HG02571 (cell line): ENCODE results near the gene SLC8A3.
"Not testable (repeated sequence)": the region's sequence is repeated elsewhere in the genome, so short reads cannot be mapped to it uniquely, and the experiment has no call there.

Source experiments
- ATAC-seq: cut with Tn5 transposase; IDR thresholded peaks from one replicate; pipeline ENCODE4 v1.9.1; 2021; ENCODE audit warnings: mild to moderate bottlenecking, moderate library complexity; ENCODE audit not compliant: unreplicated experiment

Gene SLC8A3, protein sequence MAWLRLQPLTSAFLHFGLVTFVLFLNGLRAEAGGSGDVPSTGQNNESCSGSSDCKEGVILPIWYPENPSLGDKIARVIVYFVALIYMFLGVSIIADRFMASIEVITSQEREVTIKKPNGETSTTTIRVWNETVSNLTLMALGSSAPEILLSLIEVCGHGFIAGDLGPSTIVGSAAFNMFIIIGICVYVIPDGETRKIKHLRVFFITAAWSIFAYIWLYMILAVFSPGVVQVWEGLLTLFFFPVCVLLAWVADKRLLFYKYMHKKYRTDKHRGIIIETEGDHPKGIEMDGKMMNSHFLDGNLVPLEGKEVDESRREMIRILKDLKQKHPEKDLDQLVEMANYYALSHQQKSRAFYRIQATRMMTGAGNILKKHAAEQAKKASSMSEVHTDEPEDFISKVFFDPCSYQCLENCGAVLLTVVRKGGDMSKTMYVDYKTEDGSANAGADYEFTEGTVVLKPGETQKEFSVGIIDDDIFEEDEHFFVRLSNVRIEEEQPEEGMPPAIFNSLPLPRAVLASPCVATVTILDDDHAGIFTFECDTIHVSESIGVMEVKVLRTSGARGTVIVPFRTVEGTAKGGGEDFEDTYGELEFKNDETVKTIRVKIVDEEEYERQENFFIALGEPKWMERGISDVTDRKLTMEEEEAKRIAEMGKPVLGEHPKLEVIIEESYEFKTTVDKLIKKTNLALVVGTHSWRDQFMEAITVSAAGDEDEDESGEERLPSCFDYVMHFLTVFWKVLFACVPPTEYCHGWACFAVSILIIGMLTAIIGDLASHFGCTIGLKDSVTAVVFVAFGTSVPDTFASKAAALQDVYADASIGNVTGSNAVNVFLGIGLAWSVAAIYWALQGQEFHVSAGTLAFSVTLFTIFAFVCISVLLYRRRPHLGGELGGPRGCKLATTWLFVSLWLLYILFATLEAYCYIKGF

DNA sequence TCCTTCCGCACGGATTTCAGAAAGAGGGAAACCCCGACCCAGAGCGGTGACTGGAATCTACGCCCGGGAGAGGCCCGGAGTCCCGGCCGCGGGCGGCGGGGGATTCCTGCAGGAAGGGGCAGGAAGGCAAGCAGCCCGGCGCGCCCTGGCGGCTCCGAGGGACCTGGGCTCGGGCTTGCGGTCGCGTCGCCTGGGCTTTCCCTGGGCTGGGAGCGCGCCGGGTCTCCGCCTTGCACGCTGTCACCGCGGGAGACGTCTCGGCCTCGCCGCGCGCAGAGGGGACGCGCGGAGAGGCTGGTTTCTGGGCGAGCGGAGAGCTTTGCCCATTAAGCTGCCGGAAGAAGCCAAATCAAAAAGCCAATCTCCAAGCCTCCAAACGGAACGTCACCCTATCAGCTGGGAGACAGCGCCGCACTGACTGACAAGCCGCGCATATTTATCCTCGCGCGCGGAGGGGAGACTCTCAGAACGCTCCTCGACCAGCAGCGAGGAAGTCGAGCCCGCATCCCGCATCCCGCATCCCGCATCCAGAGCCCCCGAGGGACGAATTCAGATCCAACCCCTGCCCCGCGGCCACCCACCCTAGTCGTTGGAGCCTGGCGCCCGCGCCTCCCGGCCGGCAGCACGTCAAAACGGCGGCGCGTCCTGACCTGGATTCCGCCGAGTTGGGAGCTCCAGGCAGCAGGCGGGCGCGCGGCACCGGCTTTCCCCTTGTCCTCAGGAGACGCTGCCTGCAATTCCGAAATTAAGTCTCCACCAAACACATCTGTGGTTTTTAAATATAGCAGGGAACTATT lies at the start of gene SLC8A3:
TSS of gene SLC8A3 (minus strand) at position 293 of the 797 bp plus-strand sequence. CDS start 20,529 bp downstream, outside the sequence.
- ATAC-seq = no peak

DNA sequence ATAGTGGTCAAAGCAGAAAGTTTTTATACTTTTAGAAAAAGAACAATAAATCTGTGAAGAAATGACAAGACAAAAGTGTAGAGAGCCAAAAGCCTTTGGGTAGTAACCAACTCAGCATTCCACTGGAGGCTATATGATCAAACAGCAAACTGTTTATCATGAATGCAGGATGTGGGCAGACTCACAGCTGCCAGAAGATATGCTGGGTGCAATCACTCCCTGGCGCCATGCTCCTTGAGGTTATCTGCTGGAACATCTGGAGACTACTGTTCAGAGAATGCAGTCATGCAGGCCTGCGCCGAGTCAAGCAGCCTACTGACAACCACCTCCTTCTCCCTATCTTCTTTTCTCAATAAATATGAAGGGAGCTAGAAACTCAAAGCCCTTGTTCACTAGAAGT lies 49.0 kb upstream of the SLC8A3 start:
- ATAC-seq = no peak

DNA sequence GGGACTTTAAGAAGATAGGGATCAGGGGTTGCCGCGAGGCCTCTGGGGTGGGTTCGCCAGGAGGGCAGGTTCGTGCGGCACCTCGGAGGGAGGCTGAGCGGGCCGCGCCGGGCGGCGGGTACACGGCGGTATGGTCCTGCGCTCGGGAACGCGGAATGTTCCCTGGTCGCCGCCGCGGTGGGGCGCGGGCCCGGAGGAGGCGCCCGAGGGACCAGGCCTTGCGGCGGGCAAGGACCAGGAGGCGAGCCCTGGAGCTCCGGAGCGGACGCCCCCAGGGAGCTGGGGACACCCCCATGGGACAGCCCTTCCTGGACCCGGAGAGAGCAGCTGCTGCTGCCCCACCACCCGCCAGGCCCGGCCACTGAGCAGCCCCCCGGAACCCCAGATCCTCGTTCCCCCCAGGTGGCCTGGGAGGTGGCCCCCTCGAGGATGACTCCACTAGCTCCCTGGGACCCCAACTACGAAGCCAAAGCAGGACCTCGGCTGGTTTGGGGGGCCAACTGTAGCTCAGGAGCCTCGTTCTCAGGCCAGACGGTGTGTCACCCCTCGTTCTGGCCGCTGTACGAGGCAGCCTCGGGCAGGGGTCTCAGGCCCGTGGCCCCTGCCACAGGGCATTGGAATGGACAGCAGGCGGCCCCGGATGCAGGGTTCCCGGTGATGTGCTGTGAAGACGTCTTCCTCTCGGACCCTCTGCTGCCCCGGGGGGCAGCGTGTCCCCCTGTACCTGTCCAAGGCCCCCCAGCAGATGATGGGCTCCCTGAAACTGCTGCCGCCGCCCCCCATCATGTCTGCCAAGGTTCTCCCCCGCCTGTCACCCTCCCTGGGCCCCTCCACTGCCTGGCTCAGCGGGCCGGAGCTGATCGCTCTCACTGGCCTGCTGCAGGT lies 45.6 kb upstream of the SLC8A3 start:
- no peak for ATAC-seq

DNA sequence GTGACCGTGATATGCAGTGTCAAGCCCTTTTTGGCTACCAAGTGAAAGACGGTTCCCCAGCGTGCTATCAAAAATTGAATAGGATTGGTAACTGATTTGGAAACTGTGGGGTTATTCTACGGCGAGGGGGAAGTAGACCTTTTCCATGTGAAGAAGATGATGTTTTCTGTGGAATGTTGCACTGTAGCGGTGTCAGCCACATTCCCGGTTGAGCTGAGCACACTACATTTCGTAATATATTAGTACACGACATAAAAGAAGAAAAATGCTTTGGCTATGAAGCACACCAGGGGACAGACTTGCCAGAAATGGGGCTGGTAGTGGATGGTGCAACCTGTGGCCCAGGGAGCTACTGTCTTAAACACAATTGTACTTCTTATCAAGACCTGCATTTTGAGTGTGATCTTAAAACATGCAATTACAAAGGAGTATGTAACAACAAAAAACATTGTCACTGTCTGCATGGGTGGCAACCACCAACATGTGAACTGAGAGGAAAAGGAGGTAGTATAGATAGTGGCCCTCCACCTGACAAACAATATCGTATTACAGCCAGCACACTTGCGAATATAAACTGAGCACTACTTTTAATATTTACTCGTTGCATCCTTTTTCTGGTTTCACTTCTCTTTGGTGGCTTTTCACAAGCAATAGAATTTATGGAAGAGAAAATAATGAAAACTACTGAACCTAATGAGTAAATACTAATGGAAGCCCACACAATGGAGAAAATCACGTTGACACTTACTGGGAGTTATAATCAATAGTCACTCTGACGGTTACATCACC lies 43.2 kb upstream of the SLC8A3 start:
- ATAC-seq = not testable (repeated sequence)

DNA sequence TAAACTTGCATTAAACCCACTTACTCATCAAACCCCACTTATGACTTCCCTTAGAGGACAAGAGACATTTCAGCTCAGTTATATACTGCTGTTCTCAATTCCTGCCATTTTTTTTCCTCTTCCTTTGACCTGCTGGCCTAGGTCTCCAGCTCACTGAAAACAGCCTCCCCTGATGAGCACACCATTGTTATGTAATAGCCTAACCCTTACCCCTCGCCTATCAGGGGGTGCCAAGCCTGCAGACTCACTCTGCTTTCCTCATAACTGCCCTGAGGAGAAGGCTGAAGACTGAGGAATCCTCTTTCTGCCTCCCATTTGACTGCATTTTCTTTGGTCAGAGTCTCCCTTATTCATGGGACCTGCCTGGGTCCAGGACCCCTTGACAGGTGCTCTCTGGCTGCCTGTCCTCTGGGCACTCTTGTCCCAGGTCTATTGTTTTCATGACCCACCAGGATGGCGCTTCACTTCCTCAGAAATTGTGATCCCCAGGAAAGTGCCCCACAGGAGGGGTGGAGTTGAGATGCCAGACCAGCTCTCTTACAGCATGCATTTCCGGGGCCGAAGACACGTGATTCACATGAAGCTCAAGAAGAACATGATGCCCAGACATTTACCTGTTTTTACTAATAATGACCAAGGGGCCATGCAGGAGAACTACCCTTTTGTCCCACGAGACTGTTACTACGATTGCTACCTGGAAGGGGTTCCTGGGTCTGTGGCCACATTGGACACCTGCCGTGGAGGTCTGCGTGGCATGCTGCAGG lies 41.3 kb upstream of the SLC8A3 start:
- ATAC-seq = not testable (repeated sequence)

DNA sequence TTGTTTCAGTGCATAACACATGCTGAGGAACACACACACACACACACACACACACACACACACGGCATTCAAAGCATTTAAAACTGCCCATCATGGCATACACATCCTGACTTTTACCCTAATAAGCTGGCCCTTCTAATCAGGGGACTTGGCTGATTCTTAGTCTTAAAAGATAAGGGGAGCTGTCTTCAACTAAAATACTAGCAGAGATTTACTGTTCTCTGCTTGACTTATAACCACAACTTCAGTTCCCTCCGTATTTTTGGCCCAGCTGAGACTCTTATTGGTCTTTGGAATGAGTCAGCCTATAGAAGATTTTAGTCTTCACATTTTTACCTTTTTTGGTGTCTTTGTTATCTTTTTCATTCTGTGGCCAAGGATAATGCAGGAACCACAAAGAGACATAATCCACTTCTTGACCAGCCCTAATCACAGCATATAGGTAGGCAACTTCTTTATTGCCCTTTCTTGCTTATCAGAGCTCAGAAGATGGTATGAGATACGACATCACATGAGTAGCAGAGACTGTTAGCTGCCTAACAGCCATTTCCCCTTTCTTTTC lies 25.1 kb upstream of the SLC8A3 start:
- no peak for ATAC-seq

DNA sequence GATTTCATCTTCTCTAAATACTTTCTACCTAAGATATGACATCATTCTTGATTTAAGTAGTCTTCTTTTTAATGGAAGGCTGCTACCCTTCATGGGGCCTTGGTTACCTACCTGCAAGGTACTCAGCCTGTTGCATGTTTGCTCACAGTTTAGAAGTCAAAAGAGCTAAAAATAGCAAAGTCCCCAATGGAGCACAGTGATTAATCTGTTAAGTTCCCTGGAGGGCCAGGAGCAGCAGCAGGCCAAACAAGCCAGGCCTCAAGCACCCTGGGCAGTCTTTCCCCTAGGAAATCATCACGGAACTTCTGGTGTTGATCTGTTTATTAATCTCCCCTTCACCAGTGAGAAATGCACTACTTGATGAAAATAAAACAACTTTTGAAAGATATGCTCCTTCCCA lies 24.0 kb upstream of the SLC8A3 start:
- ATAC-seq = no peak

DNA sequence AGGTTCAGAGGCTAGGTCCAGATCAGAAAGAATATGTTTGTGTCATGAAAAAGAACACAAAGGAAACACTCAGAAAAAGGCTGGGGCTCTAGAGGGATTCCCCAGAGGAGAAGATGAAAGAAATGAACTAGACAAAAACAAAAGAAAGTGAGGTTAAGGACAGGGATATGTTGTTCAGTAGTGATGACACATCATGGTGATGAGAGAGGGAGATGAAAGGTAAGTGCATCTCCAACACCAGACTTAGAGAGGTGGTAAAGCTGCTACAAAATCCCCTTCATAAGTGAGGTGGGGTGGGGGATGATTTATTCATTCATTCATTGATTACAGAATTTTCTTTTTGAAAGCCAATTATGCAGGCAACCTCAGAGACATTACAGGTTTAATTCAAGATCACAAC lies 19.6 kb upstream of the SLC8A3 start:
- ATAC-seq = no peak

DNA sequence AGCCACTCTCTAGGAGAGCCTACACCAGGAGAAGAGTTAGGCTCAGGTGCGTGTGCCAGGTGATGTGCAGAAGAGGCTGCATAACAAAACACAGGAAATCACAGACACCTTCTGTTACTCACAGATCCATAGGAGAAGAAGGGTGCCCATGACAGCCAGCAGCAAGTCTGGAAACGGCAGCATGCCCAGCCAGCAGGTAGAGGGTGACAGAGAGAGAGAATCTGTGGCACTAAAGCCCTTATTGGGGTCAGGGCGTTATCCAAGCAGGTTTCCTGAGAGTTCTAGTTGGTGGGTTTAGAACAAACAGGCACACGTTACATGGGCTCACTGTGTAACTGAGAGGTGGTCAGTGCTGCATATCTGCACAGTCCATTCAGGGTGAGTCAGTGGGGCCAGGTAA lies 14.9 kb upstream of the SLC8A3 start:
- no peak for ATAC-seq

DNA sequence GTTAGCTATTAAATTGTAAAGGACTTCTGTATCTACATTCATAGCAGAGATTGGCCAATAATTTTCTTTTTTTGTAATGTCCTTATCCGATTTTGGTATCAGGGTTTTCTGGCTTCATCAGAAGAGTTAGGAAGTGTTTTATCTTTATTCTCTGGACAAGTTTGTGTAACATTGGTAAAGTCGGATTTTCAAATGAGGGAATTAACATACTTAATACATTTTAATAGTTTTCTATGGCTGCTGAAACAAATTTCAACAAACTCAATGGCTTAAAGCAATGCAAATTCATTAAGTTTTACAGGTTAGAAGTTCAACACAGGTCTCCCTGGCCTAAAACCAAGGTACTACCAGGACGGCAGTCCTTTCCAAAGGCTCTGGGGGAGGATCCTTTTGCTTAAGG lies 13.2 kb upstream of the SLC8A3 start:
- ATAC-seq = no peak

DNA sequence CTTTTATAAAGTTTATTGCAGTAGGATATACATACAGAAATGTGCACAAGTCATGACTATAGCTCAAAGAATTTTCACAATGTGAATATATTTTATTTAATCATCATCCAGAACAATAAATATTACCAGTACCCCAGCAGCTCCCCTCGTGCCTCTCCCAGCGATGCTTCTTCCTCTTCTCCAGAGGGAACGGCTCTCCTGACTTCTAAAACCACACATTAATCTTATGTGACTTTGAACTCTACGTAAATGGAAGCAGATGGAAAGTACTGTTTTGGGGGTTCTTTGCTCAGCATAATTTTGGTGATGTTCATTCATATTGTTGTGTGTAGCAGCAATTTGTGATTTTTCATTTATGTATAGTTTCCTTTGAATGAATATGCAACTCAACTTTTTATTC lies 4.6 kb upstream of the SLC8A3 start:
- no peak for ATAC-seq

DNA sequence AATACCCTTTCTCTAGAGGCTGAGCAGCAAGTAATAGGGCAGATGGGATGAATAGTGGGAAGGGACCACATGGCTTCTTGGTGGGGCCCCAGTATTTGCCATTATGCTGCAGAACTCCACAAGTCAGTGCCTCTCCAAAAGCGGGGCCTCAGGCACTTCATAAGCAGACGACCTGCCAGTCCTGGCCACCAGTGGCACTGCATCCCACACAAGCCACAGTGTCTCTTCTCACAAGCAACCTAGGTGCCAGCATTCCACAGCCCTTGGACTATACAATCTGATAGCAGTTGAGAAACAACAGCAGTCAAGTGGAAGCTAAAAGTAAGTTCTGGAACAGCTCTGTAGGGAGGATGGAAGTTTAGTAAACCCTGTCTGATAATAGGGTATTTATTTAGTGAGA lies 4.2 kb upstream of the SLC8A3 start:
- ATAC-seq = no peak

DNA sequence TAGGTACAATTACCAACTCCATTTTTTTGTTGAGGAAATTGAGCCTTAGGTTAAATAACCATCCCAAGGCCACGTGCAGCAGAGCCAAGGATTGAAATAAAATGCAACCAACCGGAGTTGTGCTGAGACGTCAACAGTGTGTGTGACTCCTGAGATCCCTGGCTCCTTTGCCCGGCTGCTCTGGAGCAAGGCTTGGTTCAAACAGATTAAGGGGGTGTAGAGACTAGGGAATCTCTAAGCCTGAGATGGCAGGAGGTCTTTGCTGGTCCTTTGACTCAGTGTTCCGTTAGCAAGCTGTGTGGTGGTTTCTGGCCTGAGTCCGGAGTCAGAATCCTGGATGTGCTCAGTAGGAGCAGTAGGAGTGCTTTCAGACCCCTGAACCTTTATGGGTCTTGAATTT lies 1.4 kb upstream of the SLC8A3 start:
- ATAC-seq = no peak

DNA sequence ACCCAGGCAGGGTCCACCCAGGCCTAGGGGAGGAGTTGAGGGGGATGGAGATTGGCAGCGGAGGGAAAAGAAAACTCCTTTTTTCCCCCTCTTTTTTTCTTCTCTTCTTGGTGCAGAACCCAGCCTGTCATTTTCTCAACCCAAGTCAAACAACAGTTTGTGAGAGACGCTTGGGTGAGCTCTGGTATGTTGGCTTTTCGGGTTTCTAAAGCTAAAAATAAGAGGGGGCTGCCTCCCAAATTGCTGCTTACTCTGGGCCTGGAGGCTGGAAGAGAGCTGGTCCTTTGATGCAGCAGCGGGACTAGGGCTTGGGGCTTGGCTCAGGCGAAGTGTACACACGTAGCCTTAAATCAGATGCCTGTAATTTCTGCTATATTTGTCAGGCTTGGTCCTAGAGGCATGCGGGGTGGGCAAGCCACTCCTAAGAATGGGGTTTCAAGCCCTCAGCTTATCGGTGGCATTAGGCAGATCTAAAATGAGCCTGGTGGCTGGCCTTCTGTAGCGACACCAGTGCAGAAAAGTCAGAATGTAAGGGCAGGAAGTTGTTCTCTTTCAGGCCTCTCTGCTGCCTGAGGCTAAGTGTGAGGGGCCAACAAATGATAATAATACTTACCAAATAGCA lies 816 bp upstream of the SLC8A3 start:
- ATAC-seq = no peak

DNA sequence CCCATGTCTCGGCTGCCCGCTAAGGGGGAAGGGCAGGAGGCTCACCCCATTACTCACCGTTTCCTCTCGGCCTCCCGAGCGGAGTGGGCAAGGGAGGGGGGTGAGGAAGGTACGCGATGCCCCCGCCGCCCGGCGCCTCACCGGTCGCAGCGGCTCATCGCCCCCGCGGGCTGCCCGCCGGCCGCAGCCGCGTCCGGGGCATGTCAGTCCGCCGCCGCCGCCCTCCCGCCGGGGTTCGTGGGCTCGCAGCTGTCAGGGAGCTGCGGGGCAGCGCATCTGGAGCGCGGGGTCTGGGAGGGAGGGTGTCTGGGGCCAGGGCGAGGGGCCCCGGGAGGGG lies 461 bp downstream of the SLC8A3 start:
- ATAC-seq = no peak

DNA sequence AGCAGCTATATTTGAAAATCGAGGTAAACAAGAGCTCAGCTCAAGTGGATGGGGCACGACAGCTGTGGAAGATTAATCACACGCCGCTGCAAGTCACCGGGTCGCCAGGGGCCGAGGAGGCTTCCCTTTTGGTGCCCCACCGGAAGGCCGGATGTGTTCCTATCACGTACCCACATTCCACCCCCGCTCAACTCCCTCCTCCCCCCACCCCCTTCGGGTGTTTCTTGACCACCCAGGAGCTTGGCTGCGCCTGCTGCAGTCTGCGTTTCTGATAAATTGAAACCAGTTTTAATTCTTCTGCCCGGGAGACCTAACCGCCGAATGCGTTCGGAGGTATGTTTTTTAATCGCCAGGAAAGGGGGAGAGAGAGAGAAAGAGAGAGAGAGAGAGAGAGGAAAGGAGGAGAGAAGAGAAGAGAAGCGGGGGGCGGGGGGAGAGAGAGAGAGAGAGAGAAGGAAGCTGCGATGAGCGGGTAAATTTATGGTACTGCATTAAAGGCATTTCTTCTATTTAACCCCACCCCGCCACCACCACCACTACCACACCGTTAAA lies 1.8 kb downstream of the SLC8A3 start:
- no peak for ATAC-seq

DNA sequence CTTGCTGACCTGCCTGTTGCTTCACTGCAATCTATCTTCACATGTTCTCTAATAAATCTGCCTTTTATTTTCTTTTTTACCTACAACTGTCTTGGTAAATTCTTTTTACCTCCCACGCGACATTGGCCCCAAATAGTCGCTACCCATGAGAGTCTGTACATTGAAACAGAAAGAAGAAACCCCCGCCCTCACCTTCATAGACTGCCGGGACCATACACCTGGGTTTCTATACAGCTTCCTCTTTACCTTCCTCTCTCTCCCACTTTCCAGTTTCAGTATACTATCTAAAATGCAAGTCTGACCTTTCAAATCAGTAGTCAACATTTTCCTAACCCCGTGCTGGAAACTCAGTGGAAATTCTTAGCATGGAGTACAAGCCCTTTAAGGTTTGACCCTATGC lies 4.8 kb downstream of the SLC8A3 start:
- ATAC-seq = peak; percentile 56

DNA sequence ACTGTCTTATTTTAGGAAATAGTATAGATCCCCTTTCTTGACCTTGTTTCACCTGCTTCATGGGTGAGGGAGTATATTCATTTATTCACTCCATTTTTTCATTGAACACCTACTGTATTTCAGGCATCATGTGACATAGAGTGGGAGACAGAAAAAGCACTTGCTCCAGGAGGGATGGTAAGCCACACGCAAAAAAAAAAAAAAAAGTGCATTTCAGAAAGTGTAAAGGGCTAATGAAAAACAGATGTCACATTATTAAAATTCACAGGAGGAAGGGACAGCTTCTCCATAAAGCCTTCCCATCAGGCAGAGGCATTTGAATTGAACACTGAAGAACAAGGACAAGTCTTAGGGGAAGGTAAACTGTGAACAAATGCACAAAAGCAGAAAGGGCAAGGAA lies 7.5 kb downstream of the SLC8A3 start:
- ATAC-seq = no peak
